HG03558 (cell line): ENCODE results near the gene SHISAL2A.

ENCODE experiments used
- ATAC-seq: cut with Tn5 transposase; IDR thresholded peaks from one replicate; pipeline ENCODE4 v1.9.1; 2021; ENCODE audit warnings: moderate number of reproducible peaks; ENCODE audit not compliant: unreplicated experiment; ENCODE audit errors: extremely low read depth

The SHISAL2A gene

DNA sequence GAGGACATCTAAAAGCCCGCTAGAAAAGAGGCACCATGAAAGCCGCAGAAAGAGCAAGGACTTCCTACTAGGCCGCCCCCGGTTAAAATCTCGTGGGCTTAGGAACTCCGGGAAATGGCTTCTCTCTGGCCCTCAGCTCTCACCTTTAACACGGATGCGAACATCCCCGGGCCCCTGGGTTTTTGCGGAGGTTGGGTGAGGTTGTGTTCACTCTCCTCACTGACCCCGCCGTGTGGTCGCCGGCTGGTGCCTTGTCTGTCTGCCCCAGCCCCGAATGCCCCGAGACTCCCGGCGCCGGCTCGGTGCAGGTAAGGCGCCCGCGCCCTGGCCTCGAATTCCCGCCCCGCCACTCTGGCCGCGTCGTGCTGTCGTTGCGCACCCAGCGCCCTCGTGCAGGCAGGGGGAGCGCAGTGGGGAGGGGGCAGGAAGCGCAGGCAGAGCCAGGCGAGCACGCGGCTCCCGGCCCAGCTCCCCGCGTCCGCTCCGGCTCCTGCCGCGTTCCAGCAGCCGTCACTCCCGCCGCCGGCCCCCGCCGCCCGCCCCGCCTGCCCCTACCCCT, at the start of gene SHISAL2A:
Gene SHISAL2A, plus strand, starts transcription at position 437 of the 559 bp plus-strand sequence. CDS start 326 bp downstream, outside the sequence.
- no peak for ATAC-seq

GRCh38 chr1:52585474-52585873, 47.5 kb upstream of the SHISAL2A start:
- ATAC-seq, result no peak

DNA sequence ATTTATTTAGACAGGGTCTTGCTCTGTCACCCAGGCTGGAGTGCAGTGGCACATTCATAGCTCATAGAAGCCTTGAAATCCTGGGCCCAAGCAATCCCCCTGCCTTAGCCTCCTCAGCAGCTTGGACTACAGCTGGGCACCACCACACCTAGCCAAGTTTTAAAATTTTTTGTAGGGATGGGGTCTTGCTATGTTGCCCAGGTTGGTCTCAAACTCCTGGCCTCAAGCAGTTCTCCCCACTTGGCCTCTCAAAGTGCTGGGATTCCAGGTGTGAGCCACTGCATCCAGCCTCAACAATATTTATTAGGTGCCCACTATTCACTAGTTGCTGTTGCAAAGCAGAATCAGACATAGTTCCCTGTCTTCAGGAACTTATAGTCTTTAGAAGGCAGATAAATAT, 44.9 kb upstream of the SHISAL2A start:
- ATAC-seq, result no peak

- no peak for ATAC-seq
Measured at GRCh38 chr1:52588535-52588934, 44.4 kb upstream of the SHISAL2A start.

GRCh38 chr1:52590266-52590665, 42.7 kb upstream of the SHISAL2A start:
- no peak for ATAC-seq

DNA sequence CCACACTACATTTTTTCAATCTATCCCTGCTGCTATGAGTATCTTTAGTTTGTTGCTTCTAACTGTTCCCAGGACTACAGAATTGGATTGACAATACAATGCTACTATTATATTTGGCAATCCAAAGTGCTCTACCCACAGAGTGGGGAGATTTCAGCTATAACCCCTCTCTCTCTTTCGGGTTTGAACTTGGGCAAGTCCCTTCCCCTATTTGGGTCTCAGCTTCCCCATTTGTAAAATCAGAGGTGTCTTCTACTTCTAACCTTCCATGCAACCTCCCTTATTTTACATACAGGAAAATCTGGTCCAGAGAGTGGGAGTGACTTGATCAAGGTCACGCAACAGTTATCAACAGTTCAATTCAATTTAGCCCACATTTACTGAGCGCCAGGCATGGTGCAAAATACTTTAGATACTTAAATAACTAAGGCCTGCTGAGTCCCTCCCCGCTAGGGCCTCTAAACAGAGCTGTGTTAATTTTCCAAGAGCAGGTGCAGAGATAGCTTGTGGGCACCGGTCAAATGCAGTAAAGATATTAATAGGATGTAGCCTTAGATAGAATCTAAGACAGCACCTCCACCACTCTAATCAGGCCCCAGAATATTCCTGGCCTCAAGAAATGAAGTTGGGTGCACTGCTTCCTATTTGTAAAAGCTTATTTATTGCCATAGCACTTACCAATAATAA, 40.2 kb upstream of the SHISAL2A start:
- ATAC-seq, result no peak

DNA sequence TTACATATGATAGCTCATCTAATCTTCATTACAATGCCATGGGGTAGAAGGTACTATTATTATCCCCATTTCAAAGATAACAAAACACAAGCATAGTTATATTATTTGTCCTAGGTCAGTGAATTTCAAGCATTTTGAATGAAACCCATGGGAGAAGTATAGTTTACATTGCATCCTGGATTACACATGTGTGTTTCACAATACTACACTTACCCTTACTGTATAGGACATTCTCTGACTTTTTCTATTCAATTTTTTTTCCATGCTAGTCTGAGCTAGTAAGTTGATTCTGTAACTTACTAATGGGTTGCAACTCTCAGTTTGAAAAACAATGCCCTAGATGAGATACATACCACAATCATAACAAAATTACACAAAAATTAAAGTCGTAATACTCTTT, 39.5 kb upstream of the SHISAL2A start:
- ATAC-seq, result no peak

GRCh38 chr1:52595061-52595460, 37.9 kb upstream of the SHISAL2A start:
- no peak for ATAC-seq

GRCh38 chr1:52597912-52598311, 35.1 kb upstream of the SHISAL2A start:
- ATAC-seq, result no peak

GRCh38 chr1:52598729-52599128, 34.2 kb upstream of the SHISAL2A start:
- ATAC-seq, result no peak

DNA sequence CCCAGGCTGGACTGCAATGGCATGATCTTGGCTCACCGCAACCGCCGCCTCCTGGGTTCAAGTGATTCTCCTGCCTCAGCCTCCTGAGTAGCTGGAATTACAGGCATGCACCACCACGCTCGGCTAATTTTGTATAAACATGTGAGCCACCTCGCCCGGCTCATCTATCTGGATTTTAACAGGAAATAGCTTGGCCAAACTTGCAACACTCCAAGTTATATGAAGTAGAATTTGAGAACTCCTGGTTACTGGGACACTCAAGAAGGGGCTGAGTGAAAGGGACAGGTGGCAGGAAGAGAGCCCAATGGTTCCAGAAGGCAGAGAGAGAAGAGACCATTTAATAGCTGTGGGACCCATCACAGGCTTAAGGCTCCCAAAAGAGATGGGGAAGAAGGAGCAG, 33.7 kb upstream of the SHISAL2A start:
- ATAC-seq, result no peak

DNA sequence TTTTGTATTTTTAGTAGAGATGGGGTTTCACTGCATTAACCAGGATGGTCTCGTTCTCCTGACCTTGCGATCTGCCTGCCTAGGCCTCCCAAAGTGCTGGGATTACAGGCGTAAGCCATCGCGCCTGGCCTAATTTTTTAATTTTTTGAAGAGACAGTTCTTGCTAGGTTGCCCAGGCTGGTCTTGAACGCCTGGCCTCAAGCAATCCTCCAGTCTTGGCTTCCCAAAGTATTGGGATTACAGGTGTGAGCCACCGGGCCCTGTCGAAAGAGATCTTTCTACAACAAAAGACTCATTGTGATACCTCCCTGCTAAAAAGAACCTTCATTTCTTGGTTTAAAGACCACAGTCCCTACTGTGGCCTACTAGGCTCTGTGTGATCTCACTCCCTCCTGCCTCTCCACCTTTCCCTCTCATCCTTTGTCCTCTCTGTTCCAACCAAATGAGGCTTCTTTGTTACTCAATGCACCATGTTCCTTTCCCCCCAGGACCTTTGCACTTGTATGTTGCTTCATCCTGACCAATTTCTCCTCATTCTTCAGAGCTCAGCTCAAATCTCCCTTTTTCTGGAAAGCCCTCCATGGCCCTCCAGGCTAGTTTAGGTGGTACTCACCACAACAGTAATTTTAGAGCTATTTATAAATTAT, 32.3 kb upstream of the SHISAL2A start:
- no peak for ATAC-seq

DNA sequence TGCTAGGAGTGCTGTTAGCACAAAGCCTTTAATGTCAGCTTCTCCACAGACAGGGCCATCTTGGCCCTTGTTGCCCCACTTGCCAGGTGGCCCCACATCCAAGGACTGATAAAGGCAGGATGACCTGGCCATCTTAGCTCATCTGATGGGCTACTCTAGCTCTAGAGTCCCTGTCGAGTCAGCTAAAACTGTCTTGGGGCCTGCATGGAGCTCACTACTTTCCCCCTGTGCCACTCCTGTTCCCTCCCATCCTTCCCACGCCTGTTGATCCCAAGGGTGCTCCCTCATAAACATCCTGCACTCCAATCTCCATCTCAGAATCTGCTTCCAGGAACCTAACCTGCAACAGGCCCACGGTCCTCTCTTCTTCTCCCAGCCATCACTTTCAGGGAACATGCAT, 31.4 kb upstream of the SHISAL2A start:
- ATAC-seq, result no peak

DNA sequence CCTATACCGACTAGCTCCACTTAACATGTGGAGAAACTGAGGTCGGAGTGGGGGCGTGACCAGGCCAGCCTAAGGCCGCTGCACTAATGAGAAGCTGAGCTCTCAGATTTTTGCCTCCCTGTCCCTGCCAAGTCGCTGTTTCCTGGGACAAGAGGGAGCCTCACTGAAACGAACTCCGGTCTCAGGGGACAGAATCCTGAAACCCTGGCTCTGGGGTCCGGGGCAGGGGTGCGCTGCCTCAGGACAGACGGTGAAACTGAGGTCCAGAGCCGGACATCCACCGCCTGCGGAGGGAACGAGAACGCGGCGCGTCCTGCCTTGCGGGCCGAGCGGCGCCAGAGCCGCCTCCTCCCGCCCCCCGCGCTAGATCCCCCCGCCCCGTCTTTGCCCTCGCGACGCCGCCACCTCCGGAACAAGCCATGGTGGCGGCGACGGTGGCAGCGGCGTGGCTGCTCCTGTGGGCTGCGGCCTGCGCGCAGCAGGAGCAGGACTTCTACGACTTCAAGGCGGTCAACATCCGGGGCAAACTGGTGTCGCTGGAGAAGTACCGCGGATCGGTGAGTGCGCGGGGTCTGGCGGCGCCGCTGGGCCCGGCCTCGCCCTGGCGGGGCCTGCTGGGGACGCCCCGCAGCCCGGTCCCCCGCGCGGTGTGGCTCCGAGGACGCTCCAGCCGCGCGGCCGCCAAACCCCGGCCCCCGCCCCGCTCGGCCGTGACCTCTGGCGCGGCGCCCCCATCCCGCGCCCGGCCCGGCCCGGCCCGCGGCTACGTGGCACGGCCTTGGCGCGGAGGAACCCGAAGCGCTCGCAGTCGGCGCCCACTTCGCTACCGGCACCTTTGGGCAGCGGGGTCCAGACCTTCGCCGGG, 30.7 kb upstream of the SHISAL2A start, which contains the start of gene GPX7:
Gene GPX7, plus strand, starts transcription at position 381 of the 865 bp plus-strand sequence. Its CDS starts 39 bp downstream, at position 420.
- ATAC-seq, result no peak

GRCh38 chr1:52602856-52603600, 29.9 kb upstream of the SHISAL2A start:
- ATAC-seq, result no peak

- ATAC-seq, result no peak
Measured at GRCh38 chr1:52603630-52604029, 29.3 kb upstream of the SHISAL2A start.

DNA sequence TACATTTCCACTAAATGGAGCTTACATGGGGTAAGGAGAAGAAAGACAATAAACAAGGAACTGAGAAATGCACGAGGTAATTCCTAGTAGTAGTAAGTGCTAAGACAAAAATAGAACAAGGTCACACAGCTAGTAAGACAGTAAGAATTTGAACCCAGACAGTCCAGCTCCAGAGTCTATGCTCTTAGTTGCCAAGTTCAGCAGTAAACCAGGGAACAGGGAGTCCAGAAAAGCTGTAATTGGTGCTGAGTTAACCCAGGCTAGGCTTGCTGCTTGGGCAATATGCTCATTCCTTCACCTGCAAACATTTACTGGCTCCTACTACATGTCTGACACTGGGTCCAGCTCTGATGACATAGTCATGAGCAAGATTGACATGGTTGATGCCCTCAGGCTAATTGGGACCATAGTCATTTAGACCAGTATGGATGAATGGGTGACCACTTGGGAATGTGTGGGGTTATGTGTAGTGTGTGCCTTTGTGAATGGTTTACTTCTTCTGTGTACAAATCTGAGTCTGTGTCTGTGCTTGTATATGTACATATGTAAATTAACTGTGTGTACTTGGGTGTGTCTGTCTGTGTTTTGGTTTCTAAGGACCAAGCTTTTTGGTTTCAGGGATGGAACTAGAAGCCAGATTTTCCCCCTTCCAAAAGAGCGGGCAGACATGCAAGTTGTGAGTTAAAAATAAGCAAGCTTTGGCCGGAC, 28.8 kb upstream of the SHISAL2A start:
- ATAC-seq, result no peak

DNA sequence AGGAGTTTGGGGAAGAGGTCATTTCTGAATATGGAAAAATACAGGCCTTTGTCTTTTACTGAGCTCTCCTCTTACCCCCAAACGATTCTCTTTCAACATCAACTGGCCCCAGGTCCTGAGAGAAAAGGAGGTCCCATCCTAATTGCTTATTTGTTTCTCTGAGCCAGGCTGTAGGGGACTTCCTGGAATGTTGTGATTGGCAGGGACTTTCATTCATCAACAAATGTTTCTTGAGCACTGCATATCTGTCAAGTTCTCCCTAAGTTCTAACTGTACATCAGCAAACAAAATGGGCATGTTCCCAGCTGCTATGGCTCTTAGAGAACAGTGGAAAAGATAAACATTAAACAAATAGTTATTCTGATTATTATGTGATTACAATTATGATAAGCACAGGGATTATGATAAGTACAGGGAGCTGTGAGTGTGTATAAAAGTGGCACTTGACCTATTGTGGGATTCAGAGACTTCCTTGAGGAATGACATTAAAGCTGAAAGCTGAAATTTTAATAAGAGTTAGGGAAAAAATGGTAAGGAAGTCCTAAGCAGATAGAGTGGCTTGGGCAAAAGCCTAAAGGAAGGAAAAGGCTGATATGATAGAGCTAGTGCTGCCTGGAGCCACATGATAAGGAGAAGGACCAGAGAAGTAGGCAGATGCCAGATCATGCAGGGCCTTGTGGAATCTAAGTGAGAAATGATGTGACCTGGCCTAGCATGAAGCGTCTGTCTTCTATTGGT, 19.2 kb upstream of the SHISAL2A start:
- ATAC-seq, result no peak

DNA sequence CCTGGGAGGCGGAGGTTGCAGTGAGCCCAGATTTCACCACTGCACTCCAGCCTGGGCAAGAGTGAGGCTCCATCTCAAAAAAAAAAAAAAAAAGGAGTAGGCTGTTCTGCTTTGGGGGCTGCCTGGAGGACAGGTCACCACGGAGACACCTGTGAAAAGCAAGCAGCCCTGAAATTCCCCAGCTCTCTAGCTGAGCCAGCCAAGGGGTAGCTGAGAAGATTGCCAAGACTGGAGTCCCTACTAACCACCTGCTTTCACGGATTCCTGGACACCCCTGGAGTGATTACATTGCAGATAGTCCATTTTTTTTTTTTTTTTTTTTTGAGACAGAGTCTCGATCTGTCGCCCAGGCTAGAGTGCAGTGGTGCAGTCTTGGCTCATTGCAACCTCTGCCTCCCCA, 18.3 kb upstream of the SHISAL2A start:
- ATAC-seq, result no peak
